Breast epithelium (tissue), 3 donors: ENCODE data around the gene RETSAT.

Experiments used
- POLR2A ChIP-seq: fragments of 450-650 bp; IDR thresholded peaks from one replicate; pipeline ENCODE4 v1.6.1; 2016; ENCODE audit warnings: antibody characterized with exemption, mild to moderate bottlenecking, moderate library complexity
- POLR2AphosphoS5 ChIP-seq, 3 donors: sonication (generic); formaldehyde crosslinking; IDR thresholded peaks; one replicate each; pipeline ENCODE4 v1.6.1; 2017; ENCODE audit warnings: antibody characterized with exemption in 3 of 3
- TF ChIP-seq, protein P1 (sequence below), 3 donors: fragments of 450-650 bp; IDR thresholded peaks; one replicate each; pipeline ENCODE4 v1.5.1; 2016 to 2017; ENCODE audit warnings: antibody characterized with exemption in 3 of 3, mild to moderate bottlenecking in 3 of 3, moderate library complexity in 3 of 3

DNA sequence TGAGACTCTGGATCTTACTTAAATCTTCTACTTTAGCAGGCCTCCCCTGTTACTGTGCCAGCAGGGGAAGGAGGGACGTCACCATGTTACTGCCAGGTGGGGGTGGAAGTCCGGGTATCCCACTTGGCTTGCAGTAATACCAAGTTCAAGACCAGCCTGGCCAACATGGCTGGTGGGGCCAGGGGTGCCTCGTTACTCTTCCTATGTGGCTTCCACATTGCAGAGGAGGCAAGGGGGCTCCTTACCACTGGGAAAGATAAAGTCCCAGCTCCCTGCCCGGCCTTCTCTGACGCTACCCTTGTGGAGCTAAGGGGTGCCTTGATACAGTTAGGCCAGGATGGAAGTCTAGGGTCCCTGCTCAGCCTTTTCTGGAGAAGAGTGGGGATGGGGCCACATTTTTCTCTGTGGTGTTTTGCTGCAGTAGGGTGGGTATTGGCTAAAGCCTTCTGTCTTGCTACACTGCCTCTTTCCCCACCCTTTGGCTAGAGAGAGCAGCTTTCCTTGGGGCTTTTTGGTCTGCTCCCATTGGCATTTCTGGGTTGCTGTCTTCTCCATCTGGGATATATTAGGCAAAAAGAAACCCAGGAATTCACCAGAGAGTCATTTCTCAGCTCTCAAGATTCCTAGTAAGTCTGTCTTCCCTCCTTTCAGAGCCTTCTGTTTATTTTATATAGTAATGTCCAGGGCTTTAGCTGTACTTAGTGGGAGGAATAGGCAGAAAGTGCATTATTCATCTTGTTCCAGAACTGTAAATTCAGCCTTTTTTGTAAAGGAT is 22.1 kb upstream of the RETSAT start:
- TF ChIP-seq, protein P1, sequence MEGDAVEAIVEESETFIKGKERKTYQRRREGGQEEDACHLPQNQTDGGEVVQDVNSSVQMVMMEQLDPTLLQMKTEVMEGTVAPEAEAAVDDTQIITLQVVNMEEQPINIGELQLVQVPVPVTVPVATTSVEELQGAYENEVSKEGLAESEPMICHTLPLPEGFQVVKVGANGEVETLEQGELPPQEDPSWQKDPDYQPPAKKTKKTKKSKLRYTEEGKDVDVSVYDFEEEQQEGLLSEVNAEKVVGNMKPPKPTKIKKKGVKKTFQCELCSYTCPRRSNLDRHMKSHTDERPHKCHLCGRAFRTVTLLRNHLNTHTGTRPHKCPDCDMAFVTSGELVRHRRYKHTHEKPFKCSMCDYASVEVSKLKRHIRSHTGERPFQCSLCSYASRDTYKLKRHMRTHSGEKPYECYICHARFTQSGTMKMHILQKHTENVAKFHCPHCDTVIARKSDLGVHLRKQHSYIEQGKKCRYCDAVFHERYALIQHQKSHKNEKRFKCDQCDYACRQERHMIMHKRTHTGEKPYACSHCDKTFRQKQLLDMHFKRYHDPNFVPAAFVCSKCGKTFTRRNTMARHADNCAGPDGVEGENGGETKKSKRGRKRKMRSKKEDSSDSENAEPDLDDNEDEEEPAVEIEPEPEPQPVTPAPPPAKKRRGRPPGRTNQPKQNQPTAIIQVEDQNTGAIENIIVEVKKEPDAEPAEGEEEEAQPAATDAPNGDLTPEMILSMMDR (IDR thresholded peaks at IDR 0.05): no peak
- no peak for TF ChIP-seq POLR2A
- TF ChIP-seq POLR2AphosphoS5 (IDR thresholded peaks at IDR 0.05): no peak
